Erythroblast (primary cell): Measurements from ENCODE around the gene SEPHS1.

ENCODE experiments used
- GATA1 ChIP-seq: IDR thresholded peaks from 2 replicates; pipeline ENCODE4 v1.6.1; 2011; ENCODE audit warnings: low read depth, mild to moderate bottlenecking, control low read depth, low read length, moderate library complexity
- POLR2A ChIP-seq: IDR thresholded peaks from 2 replicates; pipeline ENCODE4 v1.6.1; 2011; ENCODE audit warnings: mild to moderate bottlenecking, low read length

- TF ChIP-seq POLR2A (no peak), GATA1 (no peak)
These were observed 12.5 kb upstream of the SEPHS1 start for GRCh38 chr10:13360587-13360986.
